GOT3 (cell line): Measurements from ENCODE around the gene PEX5.
"Not testable (repeated sequence)": the region's sequence is repeated elsewhere in the genome, so short reads cannot be mapped to it uniquely, and the experiment has no call there.

ENCODE experiments used
- DNase-seq: peaks from one replicate; lab custom pipeline; 2025; ENCODE audit warnings: mixed read lengths; lab: John Stamatoyannopoulos, UW

PEX5 gene

DNA sequence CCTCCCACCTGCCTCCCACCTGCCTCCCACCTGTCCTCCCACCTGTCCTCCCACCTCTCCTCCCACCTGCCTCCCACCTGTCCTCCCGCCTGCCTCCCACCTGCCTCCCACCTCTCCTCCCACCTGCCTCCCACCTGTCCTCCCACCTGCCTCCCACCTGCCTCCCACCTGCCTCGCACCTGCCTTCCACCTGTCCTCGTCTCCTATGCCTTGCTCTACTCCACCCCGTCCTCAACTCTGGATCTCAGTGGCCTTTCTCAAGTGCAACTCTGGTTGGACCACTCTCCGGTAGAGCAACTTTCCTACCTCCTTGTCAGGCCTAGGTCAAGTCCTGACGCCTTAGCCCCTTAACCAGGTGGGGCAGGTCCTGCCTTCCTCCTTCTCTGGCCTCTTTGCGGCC lies 29.3 kb upstream of the PEX5 start:
- DNase-seq, result no peak

DNA sequence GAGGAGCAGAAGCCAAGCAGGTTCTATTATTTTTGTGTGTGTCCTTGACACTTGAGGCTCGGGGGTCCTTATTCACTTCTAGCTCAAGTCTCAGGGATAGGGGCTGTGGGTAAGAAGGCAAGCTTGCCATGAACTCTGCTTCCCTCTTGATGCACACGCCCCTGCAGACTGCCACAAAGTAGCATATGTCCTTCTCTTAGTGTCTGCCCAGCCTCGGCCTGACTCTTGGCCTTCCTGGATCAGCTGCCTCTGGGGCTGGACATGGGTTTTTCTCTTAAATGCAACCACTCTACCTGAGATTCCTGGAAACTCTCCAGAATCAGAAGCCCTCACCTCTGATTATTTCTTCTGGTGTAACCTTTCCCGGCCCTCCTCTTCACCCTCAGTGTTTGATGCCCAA lies 28.2 kb upstream of the PEX5 start:
- no peak for DNase-seq

DNA sequence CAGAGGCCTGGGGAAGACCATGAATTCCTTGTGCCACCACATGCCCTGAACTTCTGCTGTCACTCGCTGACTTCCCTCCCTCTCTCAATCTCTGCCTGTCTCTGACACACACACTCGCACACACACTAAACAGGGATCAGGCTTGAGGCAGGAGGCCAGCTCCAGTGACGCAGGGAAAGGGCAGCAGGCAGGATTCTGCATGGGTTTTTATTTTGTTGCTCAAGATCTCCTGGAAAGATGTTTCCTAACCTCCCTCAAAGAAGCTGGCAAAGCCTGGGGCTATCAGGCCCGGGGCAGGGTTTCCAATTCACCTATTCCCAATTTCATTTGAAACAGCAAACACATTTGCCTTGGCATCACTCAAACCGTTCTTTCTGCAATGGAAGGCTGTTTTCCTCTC lies 27.7 kb upstream of the PEX5 start:
- no peak for DNase-seq

DNA sequence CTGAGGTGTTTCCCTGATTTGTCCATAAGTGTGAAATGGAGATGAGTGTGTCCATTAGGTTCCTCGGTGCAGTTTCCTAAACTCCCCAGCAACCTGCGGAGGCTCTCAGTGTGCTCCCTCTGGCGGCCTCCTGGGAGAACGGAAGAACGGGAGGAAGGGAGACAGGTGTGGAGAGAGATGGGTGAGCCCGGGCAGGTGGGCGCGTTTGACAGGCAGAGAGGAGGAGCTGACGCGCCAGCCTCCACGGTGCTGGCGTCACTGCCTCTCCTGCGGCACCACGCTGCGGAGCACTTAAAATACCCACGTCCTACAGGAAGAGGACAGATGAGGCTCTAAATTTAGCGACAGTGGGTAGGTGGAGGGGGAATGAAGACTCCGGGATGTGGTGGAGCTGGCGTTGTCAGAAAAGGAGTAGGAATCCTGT lies 26.8 kb upstream of the PEX5 start:
- no peak for DNase-seq

- no peak for DNase-seq
Measured at GRCh38 chr12:7169951-7170350, 19.5 kb upstream of the PEX5 start.

DNA sequence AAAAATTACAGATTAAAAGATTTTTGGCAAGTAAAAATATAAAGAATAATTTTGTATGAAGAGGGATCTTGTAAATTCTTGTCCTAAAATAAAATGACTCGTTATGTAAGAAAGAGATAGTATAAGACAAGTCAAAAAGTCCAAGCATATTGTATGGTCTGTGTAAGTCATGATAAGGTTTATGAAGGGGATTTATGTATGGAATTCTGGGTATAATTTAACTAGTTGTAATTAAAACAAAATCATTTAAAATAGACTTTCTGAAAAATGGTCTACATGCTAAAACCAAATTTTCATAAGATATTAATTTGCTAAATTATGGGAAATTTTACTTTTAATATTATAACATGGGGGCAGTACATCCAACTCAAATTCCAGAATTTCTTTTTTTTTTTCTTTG lies 17.6 kb upstream of the PEX5 start:
- DNase-seq, result no peak

DNA sequence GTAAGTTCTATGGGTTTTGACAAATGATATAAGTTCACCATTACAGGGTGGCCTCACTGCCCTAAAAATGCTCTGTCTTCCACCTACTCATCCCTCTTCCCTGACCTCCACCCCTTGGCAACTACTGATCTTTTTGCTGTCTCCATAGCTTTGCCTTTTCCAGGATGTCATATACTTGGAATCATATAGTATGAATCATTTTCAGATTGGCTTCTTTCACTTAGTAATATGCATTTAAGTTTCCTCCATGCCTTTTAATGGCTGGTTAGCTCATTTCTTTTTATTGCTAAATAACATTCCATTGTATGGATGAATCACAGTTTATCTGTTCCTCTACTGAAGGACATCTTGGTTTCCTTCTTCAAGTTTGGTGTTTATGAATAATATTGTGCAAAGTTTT lies 14.0 kb upstream of the PEX5 start:
- DNase-seq, result no peak

GRCh38 chr12:7176595-7176994 lies 12.9 kb upstream of the PEX5 start:
- DNase-seq, result no peak

DNA sequence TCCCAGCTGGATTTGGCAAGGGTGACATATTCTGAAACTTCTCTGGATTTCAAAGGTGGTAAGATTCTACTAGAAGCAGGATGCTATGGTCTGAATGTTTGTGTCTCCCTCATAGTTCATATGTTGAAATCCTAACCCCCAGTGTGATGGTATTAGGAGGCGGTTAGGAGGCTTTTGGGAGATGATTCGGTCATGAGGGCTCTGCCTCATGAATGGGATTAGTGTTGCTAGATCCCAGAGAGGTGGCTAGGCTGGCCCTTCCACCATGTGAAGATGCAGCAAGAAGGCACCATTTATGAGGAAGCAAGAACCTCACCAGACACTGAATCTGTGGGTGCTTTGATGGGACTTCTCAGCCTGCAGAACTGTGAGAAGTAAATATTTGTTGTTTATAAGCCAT lies 11.0 kb upstream of the PEX5 start:
- no peak for DNase-seq

GRCh38 chr12:7180685-7181084 lies 8.8 kb upstream of the PEX5 start:
- DNase-seq, result no peak

- not testable (repeated sequence) for DNase-seq
Measured at GRCh38 chr12:7186058-7186457, 3.4 kb upstream of the PEX5 start.

GRCh38 chr12:7188562-7189397 lies 706 bp upstream of the PEX5 start:
- peak; percentile 47 for DNase-seq

GRCh38 chr12:7190268-7191055 lies 976 bp downstream of the PEX5 start:
- no peak for DNase-seq

DNA sequence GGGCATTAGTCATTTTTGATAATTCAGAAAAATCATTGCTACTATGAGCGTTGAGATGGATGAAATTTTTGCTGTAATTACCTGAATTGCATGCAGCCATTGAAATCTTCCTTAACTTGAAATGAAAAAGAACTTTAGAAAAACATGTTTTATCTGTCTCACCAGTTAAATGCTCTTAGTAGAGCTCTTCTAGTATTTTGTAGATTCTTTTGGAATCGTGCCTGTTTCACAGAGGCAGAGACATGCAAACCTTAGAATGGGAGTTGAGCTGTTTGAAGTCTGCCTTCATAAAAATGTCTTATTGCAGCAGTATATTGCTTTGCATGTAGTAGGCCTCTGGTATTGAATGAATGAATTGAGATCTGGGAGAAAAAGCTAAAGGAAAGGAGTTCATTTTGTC lies 4.2 kb downstream of the PEX5 start:
- no peak for DNase-seq

- no peak for DNase-seq
Measured at GRCh38 chr12:7197841-7198240, 8.4 kb downstream of the PEX5 start.

- DNase-seq, result no peak
Measured at GRCh38 chr12:7203109-7203508, 13.6 kb downstream of the PEX5 start.

DNA sequence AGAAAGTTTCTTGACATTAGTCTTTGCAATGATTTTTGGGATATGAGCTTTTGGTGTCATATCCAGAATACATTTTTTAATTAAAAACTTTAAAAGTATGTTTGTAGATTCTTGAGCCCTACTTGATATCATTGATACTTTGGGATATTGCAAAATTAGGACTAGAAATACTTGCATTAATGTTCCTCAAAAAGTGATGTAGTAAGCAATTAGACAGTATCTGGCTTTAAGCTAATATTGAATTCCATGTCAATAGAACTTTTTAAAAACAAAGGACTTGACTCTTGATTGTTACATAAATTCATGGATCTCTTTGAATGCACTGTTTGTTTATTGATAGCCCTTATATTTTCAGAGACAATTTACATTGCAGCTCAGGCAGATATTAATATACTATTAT lies 15.6 kb downstream of the PEX5 start:
- DNase-seq, result no peak

- no peak for DNase-seq
Measured at GRCh38 chr12:7206691-7207090, 17.2 kb downstream of the PEX5 start.

GRCh38 chr12:7207866-7208625 lies 18.6 kb downstream of the PEX5 start:
- DNase-seq, result no peak

DNA sequence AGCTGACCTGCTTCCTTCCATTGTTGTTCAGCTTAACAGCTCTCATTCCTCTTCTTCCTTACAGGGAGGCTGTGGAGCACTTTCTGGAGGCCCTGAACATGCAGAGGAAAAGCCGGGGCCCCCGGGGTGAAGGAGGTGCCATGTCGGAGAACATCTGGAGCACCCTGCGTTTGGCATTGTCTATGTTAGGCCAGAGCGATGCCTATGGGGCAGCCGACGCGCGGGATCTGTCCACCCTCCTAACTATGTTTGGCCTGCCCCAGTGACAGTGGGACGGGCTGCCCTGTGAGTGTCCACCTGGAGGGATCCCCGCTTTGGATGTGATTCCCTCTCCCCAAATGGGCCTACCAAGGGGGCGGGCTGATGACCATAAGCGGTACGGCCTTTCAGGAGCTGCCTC lies 20.5 kb downstream of the PEX5 start:
- DNase-seq, result no peak

- DNase-seq, result no peak
Measured at GRCh38 chr12:7210642-7211151, 21.2 kb downstream of the PEX5 start.

DNA sequence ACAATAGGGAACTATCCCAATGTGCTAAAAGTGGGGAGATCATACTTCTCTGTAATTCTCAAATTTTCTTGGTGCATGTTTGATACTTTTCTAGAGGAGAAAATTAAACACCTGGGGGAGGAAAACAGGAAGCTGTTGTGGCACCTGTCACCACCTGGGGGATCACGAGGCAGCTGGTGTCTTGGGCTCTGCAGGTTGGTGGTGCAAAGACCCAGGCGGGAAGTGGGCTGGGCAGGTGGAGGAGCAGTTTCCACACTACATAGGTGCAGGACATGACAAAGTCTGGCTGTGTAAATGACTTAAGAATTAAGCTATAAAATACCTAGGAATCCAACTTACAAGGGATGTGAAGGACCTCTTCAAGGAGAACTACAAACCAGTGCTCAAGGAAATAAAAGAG lies 23.2 kb downstream of the PEX5 start:
- DNase-seq, result no peak
